GM23248 (cell line): ENCODE results near the gene DENND11. TPM values are rescaled to one million over a fixed set of nuclear protein-coding genes. Genes with fewer than 3 reads are reported as not detected.

ENCODE experiments used
- DNase-seq: peaks from one replicate; pipeline ENCODE4 v3.0.0-alpha.2; 2015
- H2AFZ ChIP-seq: fragments of 200-600 bp; sonication (generic); 2 replicates; pipeline ENCODE4 v1.6.1; 2016; ENCODE audit warnings: antibody characterized with exemption
- H3F3A ChIP-seq: fragments of 200-600 bp; sonication (generic); 2 replicates; pipeline ENCODE4 v1.6.1; 2016; ENCODE audit warnings: mild to moderate bottlenecking, antibody characterized with exemption, mixed run types; ENCODE audit not compliant: insufficient read depth
- H3K27ac ChIP-seq: fragments of 200-600 bp; sonication (generic); 2 replicates; pipeline ENCODE4 v1.5.1; 2016; ENCODE audit warnings: mild to moderate bottlenecking
- H3K27me3 ChIP-seq: fragments of 200-600 bp; sonication (generic); replicated peaks from 2 replicates; pipeline ENCODE4 v1.6.1; 2016; ENCODE audit warnings: mild to moderate bottlenecking; ENCODE audit not compliant: insufficient read depth
- H3K36me3 ChIP-seq: fragments of 200-600 bp; sonication (generic); 2 replicates; pipeline ENCODE4 v1.6.1; 2016; ENCODE audit warnings: low read depth, mild to moderate bottlenecking
- H3K4me1 ChIP-seq: fragments of 200-600 bp; sonication (generic); 2 replicates; pipeline ENCODE4 v1.6.1; 2016; ENCODE audit warnings: mild to moderate bottlenecking; ENCODE audit not compliant: insufficient read depth
- H3K4me2 ChIP-seq: fragments of 200-600 bp; sonication (generic); one replicate; pipeline ENCODE4 v1.6.1; 2016; ENCODE audit warnings: mild to moderate bottlenecking; ENCODE audit not compliant: unreplicated experiment
- H3K4me3 ChIP-seq: fragments of 200-600 bp; sonication (generic); 2 replicates; pipeline ENCODE4 v1.5.1; 2016; ENCODE audit warnings: mild to moderate bottlenecking
- H3K79me2 ChIP-seq: fragments of 200-600 bp; sonication (generic); 2 replicates; pipeline ENCODE4 v1.6.1; 2016; ENCODE audit warnings: mild to moderate bottlenecking; ENCODE audit not compliant: insufficient read depth
- H3K9ac ChIP-seq: fragments of 200-600 bp; sonication (generic); 2 replicates; pipeline ENCODE4 v1.6.1; 2016; ENCODE audit warnings: mild to moderate bottlenecking
- H3K9me2 ChIP-seq: fragments of 200-600 bp; sonication (generic); 2 replicates; pipeline ENCODE4 v1.6.1; 2016; ENCODE audit warnings: mixed run types, mild to moderate bottlenecking, moderate library complexity; ENCODE audit not compliant: insufficient read depth
- H3K9me3 ChIP-seq: fragments of 200-600 bp; sonication (generic); one replicate; pipeline ENCODE4 v1.6.1; 2017; ENCODE audit warnings: low read depth
- H4K20me1 ChIP-seq: fragments of 200-600 bp; sonication (generic); 2 replicates; pipeline ENCODE4 v1.6.0; 2016; ENCODE audit not compliant: insufficient read depth
- EZH2 ChIP-seq: fragments of 200-600 bp; sonication (generic); IDR thresholded peaks from 2 replicates; pipeline ENCODE4 v1.6.1; 2018; ENCODE audit warnings: antibody characterized with exemption, mild to moderate bottlenecking; ENCODE audit not compliant: insufficient read depth, poor library complexity, severe bottlenecking
- EZH2phosphoT487 ChIP-seq: fragments of 200-600 bp; sonication (generic); IDR thresholded peaks from 2 replicates; pipeline ENCODE4 v1.6.1; 2018; ENCODE audit warnings: antibody characterized with exemption, moderate library complexity, mild to moderate bottlenecking, low read depth; ENCODE audit not compliant: insufficient read depth
- WGBS, 2 experiments: methylation state at CpG; one replicate each; pipeline ENCODE4 v1.1.6; 2015 to 2017; ENCODE audit warnings: low lambda C conversion rate in 2 of 2, low coverage in 1 of 2; ENCODE audit errors: missing lambda C conversion rate in 2 of 2; 5-methylcytosine and 5-hydroxymethylcytosine counted together
- in situ Hi-C: fragments of 300-500 bp; cut with MboI; formaldehyde crosslinking; loops from 2 replicates; pipeline ENCODE4 v1.15.0; 2020
- polyA plus RNA-seq: library from polyadenylated mRNA; unstranded; fragments of >200 nt; fragmentation: Nextera tagmentation; extraction: Ambion mirVana; gene quantifications from 2 replicates; pipeline ENCODE4 v1.2.1, GENCODE V29; 2016
- total RNA-seq: library from RNA; depleted of rRNA; stranded (reverse); fragments of >200 nt; shearing (Covaris generic); gene quantifications from 2 replicates; pipeline ENCODE4 v1.2.3, GENCODE V29; 2014

The DENND11 gene
- total and polyA plus RNA-seq, 2 experiments from 2014 or later, result 0.43 to 3.0 TPM

- Histone ChIP-seq H3K4me2 (no peak overlapping the region), H3K9ac (no peak overlapping the region), H3F3A (no peaks in the 10 kb centered on the region), H4K20me1 (no peaks in the 10 kb centered on the region), H2AFZ (no peak overlapping the region), H3K79me2 (no peaks in the 10 kb centered on the region), H3K9me3 (no peaks in the 10 kb centered on the region), H3K4me1 (no peaks in the 10 kb centered on the region), H3K4me3 (no peak overlapping the region), H3K27me3 (no peaks in the 10 kb centered on the region), H3K9me2 (no peaks in the 10 kb centered on the region), H3K36me3 (no peaks in the 10 kb centered on the region), H3K27ac (no peak overlapping the region)
- TF ChIP-seq EZH2phosphoT487, result no peak
- no peak for TF ChIP-seq EZH2
- in situ Hi-C loops, result no loop called here
- WGBS, 2 experiments, result 11 to 13% methylated on average over 4 of the region's 4 CpGs
- no peak for DNase-seq
These were observed 13.1 kb upstream of the DENND11 start for GRCh38 chr7:141715018-141715417.

- in situ Hi-C loops, result no loop called here
- H3K79me2 ChIP-seq, result no peaks in the 10 kb centered on the region
- no peak overlapping the region for H2AFZ ChIP-seq
- H3K9ac ChIP-seq, result no peak overlapping the region
- H3K4me1 ChIP-seq, result no peaks in the 10 kb centered on the region
- TF ChIP-seq EZH2 (no peak), EZH2phosphoT487 (no peak)
- no peak overlapping the region for H3K27ac ChIP-seq
- no peaks in the 10 kb centered on the region for H4K20me1 ChIP-seq
- no peaks in the 10 kb centered on the region for H3K9me3 ChIP-seq
- no peaks in the 10 kb centered on the region for H3K9me2 ChIP-seq
- H3K27me3 ChIP-seq, result no peaks in the 10 kb centered on the region
- no peak overlapping the region for H3K4me3 ChIP-seq
- DNase-seq, result no peak
- no peaks in the 10 kb centered on the region for H3K36me3 ChIP-seq
- no peaks in the 10 kb centered on the region for H3F3A ChIP-seq
- 30 to 37% methylated on average over 2 of the region's 2 CpGs for WGBS, 2 experiments
- H3K4me2 ChIP-seq, result no peak overlapping the region
These were observed 12.6 kb upstream of the DENND11 start for GRCh38 chr7:141714571-141714970.

- TF ChIP-seq EZH2 (no peak), EZH2phosphoT487 (no peak)
- Histone ChIP-seq H3K4me1 (no peaks in the 10 kb centered on the region), H3K4me2 (no peak overlapping the region), H3K9me2 (no peaks in the 10 kb centered on the region), H3K4me3 (no peak overlapping the region), H3K79me2 (no peaks in the 10 kb centered on the region), H2AFZ (no peak overlapping the region), H4K20me1 (no peaks in the 10 kb centered on the region), H3K9ac (no peak overlapping the region), H3K27ac (no peak overlapping the region), H3K27me3 (no peaks in the 10 kb centered on the region), H3K36me3 (no peaks in the 10 kb centered on the region), H3F3A (no peaks in the 10 kb centered on the region), H3K9me3 (no peaks in the 10 kb centered on the region)
- DNase-seq, result no peak
- 46 to 63% methylated on average over 1 of the region's 1 CpG for WGBS, 2 experiments
- in situ Hi-C loops, result no loop called here
These were observed 11.9 kb upstream of the DENND11 start for GRCh38 chr7:141713890-141714289.

GRCh38 chr7:141712603-141713255, 10.8 kb upstream of the DENND11 start:
- no peak for DNase-seq
- H3K9me2 ChIP-seq, result no peaks in the 10 kb centered on the region
- H2AFZ ChIP-seq, result no peak overlapping the region
- in situ Hi-C loops, result no loop called here
- H3F3A ChIP-seq, result no peaks in the 10 kb centered on the region
- no peak overlapping the region for H3K4me3 ChIP-seq
- H3K4me1 ChIP-seq, result no peaks in the 10 kb centered on the region
- WGBS, 2 experiments, result 41 to 51% methylated on average over 5 of the region's 5 CpGs
- TF ChIP-seq EZH2phosphoT487, result no peak
- H3K27me3 ChIP-seq, result no peaks in the 10 kb centered on the region
- H3K79me2 ChIP-seq, result no peaks in the 10 kb centered on the region
- H3K36me3 ChIP-seq, result no peaks in the 10 kb centered on the region
- no peak overlapping the region for H3K9ac ChIP-seq
- H3K4me2 ChIP-seq, result no peak overlapping the region
- H4K20me1 ChIP-seq, result no peaks in the 10 kb centered on the region
- no peak overlapping the region for H3K27ac ChIP-seq
- H3K9me3 ChIP-seq, result no peaks in the 10 kb centered on the region

- H3K27me3 ChIP-seq, result no peaks in the 10 kb centered on the region
- H3K36me3 ChIP-seq, result no peaks in the 10 kb centered on the region
- no peaks in the 10 kb centered on the region for H3K9me3 ChIP-seq
- H3F3A ChIP-seq, result no peaks in the 10 kb centered on the region
- 0 to 3% methylated on average over 1 of the region's 1 CpG for WGBS, 2 experiments
- DNase-seq, result no peak
- no peak for TF ChIP-seq EZH2
- no peak for TF ChIP-seq EZH2phosphoT487
- no peaks in the 10 kb centered on the region for H3K79me2 ChIP-seq
- H3K27ac ChIP-seq, result no peak overlapping the region
- no peaks in the 10 kb centered on the region for H4K20me1 ChIP-seq
- H3K9me2 ChIP-seq, result no peaks in the 10 kb centered on the region
- no peak overlapping the region for H3K4me2 ChIP-seq
- no peak overlapping the region for H3K9ac ChIP-seq
- H3K4me1 ChIP-seq, result no peaks in the 10 kb centered on the region
- no peak overlapping the region for H3K4me3 ChIP-seq
- in situ Hi-C loops, result no loop called here
- no peak overlapping the region for H2AFZ ChIP-seq
These were observed 8.3 kb upstream of the DENND11 start for GRCh38 chr7:141710301-141710700.
